HCT116 (cell line): ENCODE results near the gene CREBRF. TPM values are rescaled to one million over a fixed set of nuclear protein-coding genes. Genes with fewer than 3 reads are reported as not detected.

Source experiments
- ATAC-seq: fragments of 200-7000 bp; cut with Tn5 transposase; 2 replicates; pipeline ENCODE4 v1.9.1; 2020; ENCODE audit warnings: mild to moderate bottlenecking, moderate library complexity
- BruUV-seq: library from RNA; stranded (reverse); fragments of 400-500 nt; replicated peaks from 2 replicates; lab custom pipeline; 2021; lab: Mats Ljungman, UMichigan
- CTCF ChIA-PET: fragments of 300-600 bp; sonication (Branson Sonifier 250); formaldehyde crosslinking; loops from one replicate; lab custom pipeline; 2021; ENCODE audit warnings: antibody characterized with exemption; lab: Charles Lee
- POLR2A ChIA-PET: fragments of 300-600, 350-600 bp; sonication (Branson Sonifier 250); formaldehyde crosslinking; loops from one replicate; lab custom pipeline; 2021; ENCODE audit warnings: antibody characterized with exemption; lab: Charles Lee
- RAD21 ChIA-PET, 2 experiments: fragments of 300-600 bp; sonication (Branson Sonifier 250); formaldehyde crosslinking; loops; one replicate each; lab custom pipeline; 2023; ENCODE audit warnings: low total read pairs in 2 of 2; ENCODE audit not compliant: uncharacterized antibody in 2 of 2, unreplicated experiment in 2 of 2, low non-redundant PET in 1 of 2; lab: Charles Lee
- DNase-seq: peaks from one replicate; pipeline ENCODE4 v3.0.0-alpha.2; 2010; ENCODE audit warnings: low read depth, low spot score
- H2AFZ ChIP-seq: fragments of 200-600 bp; shearing (Covaris generic), sonication (generic); 2 replicates; pipeline ENCODE4 v1.6.1; 2017; ENCODE audit warnings: low read depth, mixed run types, mixed read lengths, antibody characterized with exemption, low read length; ENCODE audit not compliant: poor library complexity, severe bottlenecking
- H3K27ac ChIP-seq: 2 replicates; pipeline ENCODE4 v1.5.1; 2012; ENCODE audit warnings: low read depth, low read length
- H3K27me3 ChIP-seq: fragments of 200-600 bp; sonication (generic); 2 replicates; pipeline ENCODE4 v1.6.1; 2016; ENCODE audit warnings: mixed run types, low read length, mixed read lengths; ENCODE audit not compliant: insufficient read depth
- H3K36me3 ChIP-seq, 2 experiments: fragments of 200-500 bp in 1 of 2; fragments of 200-600 bp in 1 of 2; sonication (Bioruptor generic) in 1 of 2; sonication (generic) in 1 of 2; 2 replicates each; pipeline versions ENCODE4 v1.5.1 to v1.6.1; 2014 to 2016; ENCODE audit warnings: low read length in 2 of 2, inconsistent platforms in 1 of 2, mixed read lengths in 1 of 2, mixed run types in 1 of 2; ENCODE audit not compliant: insufficient read depth in 2 of 2, control insufficient read depth in 1 of 2
- H3K4me1 ChIP-seq, 2 experiments: fragments of 200-600 bp in 1 of 2; sonication (generic) in 1 of 2; 2 replicates each; pipeline versions ENCODE4 v1.5.1 to v1.6.1; 2012 to 2017; ENCODE audit warnings: low read length in 2 of 2, inconsistent platforms in 1 of 2, mild to moderate bottlenecking in 1 of 2, mixed read lengths in 1 of 2, mixed run types in 1 of 2, moderate library complexity in 1 of 2; ENCODE audit not compliant: insufficient read depth in 2 of 2, control insufficient read depth in 1 of 2
- H3K4me2 ChIP-seq: fragments of 200-600 bp; sonication (generic); 2 replicates; pipeline ENCODE4 v1.6.1; 2017; ENCODE audit warnings: mixed run types, low read length, mixed read lengths
- H3K4me3 ChIP-seq, 2 experiments: fragments of 200-600 bp in 1 of 2; sonication (generic) in 1 of 2; replicated peaks in 1 of 2; 2 replicates each; pipeline ENCODE4 v1.5.1; 2011 to 2016; ENCODE audit warnings: low read length in 2 of 2, control low read depth in 1 of 2, low read depth in 1 of 2, mild to moderate bottlenecking in 1 of 2, mixed read lengths in 1 of 2, mixed run types in 1 of 2
- H3K79me2 ChIP-seq: fragments of 200-600 bp; sonication (generic); 2 replicates; pipeline ENCODE4 v1.6.1; 2017; ENCODE audit warnings: mild to moderate bottlenecking, mixed run types, low read length, moderate library complexity, mixed read lengths; ENCODE audit not compliant: insufficient read depth
- H3K9ac ChIP-seq: fragments of 200-600 bp; sonication (generic); 2 replicates; pipeline ENCODE4 v1.6.1; 2016; ENCODE audit warnings: low read length, mixed read lengths
- H3K9me2 ChIP-seq: fragments of 200-600 bp; sonication (generic), shearing (Covaris generic); 2 replicates; pipeline ENCODE4 v1.6.1; 2017; ENCODE audit warnings: mixed run types, mild to moderate bottlenecking, moderate library complexity; ENCODE audit not compliant: insufficient read depth
- H3K9me3 ChIP-seq, 2 experiments: fragments of 200-500 bp in 1 of 2; fragments of 200-600 bp in 1 of 2; sonication (Bioruptor generic) in 1 of 2; sonication (generic) in 1 of 2; 2 replicates each; pipeline ENCODE4 v1.6.1; 2014 to 2017; ENCODE audit warnings: low read length in 2 of 2, mixed read lengths in 2 of 2, inconsistent platforms in 1 of 2, low read depth in 1 of 2, mild to moderate bottlenecking in 1 of 2, mixed run types in 1 of 2, moderate library complexity in 1 of 2; ENCODE audit not compliant: control insufficient read depth in 1 of 2, insufficient read depth in 1 of 2
- H4K20me1 ChIP-seq: fragments of 200-600 bp; sonication (generic), shearing (Covaris generic); 2 replicates; pipeline ENCODE4 v1.6.1; 2017; ENCODE audit warnings: mixed run types, mild to moderate bottlenecking, moderate library complexity; ENCODE audit not compliant: insufficient read depth
- CBX3 ChIP-seq: IDR thresholded peaks from 2 replicates; pipeline ENCODE4 v1.6.1; 2012; ENCODE audit warnings: low read depth
- CEBPB ChIP-seq: IDR thresholded peaks from 2 replicates; pipeline ENCODE4 v1.6.1; 2012; ENCODE audit warnings: low read depth
- CTCF ChIP-seq, 3 experiments: fragments of 200-600 bp in 1 of 3; sonication (generic) in 1 of 3; IDR thresholded peaks in 2 of 3; conservative IDR thresholded peaks in 1 of 3; 2 replicates each; pipeline ENCODE4 v1.5.1; 2012 to 2017; ENCODE audit warnings: low read depth in 2 of 3, low read length in 2 of 3, antibody characterized with exemption in 1 of 3, borderline replicate concordance in 1 of 3, control low read depth in 1 of 3, mild to moderate bottlenecking in 1 of 3, mixed read lengths in 1 of 3, mixed run types in 1 of 3, moderate library complexity in 1 of 3; ENCODE audit not compliant: insufficient read depth in 1 of 3
- EGR1 ChIP-seq: IDR thresholded peaks from 2 replicates; pipeline ENCODE4 v1.6.1; 2012; ENCODE audit warnings: low read depth
- EZH2 ChIP-seq: fragments of 200-600 bp; sonication (generic); IDR thresholded peaks from 2 replicates; pipeline ENCODE4 v1.6.1; 2017; ENCODE audit warnings: antibody characterized with exemption, mixed run types
- FOSL1 ChIP-seq: IDR thresholded peaks from 2 replicates; pipeline ENCODE4 v1.6.1; 2012; ENCODE audit warnings: low read depth
- JUND ChIP-seq: IDR thresholded peaks from 2 replicates; pipeline ENCODE4 v1.6.1; 2012
- MAX ChIP-seq: IDR thresholded peaks from 2 replicates; pipeline ENCODE4 v1.6.1; 2012
- POLR2A ChIP-seq: IDR thresholded peaks from 2 replicates; pipeline ENCODE4 v1.7.0; 2011; ENCODE audit warnings: borderline replicate concordance; ENCODE audit not compliant: insufficient read depth, insufficient read length; ENCODE audit errors: extremely low read depth
- POLR2AphosphoS5 ChIP-seq: IDR thresholded peaks from 2 replicates; pipeline ENCODE4 v1.6.1; 2011; ENCODE audit warnings: mild to moderate bottlenecking, low read depth, low read length, moderate library complexity
- RAD21 ChIP-seq: IDR thresholded peaks from 2 replicates; pipeline ENCODE4 v1.6.1; 2012; ENCODE audit warnings: low read depth, mild to moderate bottlenecking
- REST ChIP-seq: IDR thresholded peaks from 2 replicates; pipeline ENCODE4 v1.6.1; 2012; ENCODE audit warnings: low read depth
- SRF ChIP-seq: IDR thresholded peaks from 2 replicates; pipeline ENCODE4 v1.6.1; 2012; ENCODE audit warnings: low read depth
- TCF7L2 ChIP-seq: IDR thresholded peaks from 2 replicates; pipeline ENCODE4 v1.7.0; 2011; ENCODE audit warnings: borderline replicate concordance, inconsistent platforms; ENCODE audit not compliant: insufficient read depth, insufficient read length; ENCODE audit errors: extremely low read depth
- YY1 ChIP-seq: IDR thresholded peaks from 2 replicates; pipeline ENCODE4 v1.6.1; 2011; ENCODE audit warnings: low read length, low read depth, moderate library complexity, mild to moderate bottlenecking; ENCODE audit not compliant: insufficient replicate concordance; ENCODE audit errors: extremely low read depth
- ZBTB33 ChIP-seq: IDR thresholded peaks from 2 replicates; pipeline ENCODE4 v1.6.1; 2011; ENCODE audit warnings: mild to moderate bottlenecking, low read length, moderate library complexity; ENCODE audit not compliant: insufficient replicate concordance; ENCODE audit errors: extremely low read depth
- ZFX ChIP-seq: fragments of 450-650 bp; IDR thresholded peaks from 2 replicates; pipeline ENCODE4 v1.6.1; 2017
- ZNF274 ChIP-seq: fragments of 200-500 bp; sonication (Bioruptor generic); IDR thresholded peaks from 2 replicates; pipeline ENCODE4 v1.6.1; 2014; ENCODE audit warnings: mild to moderate bottlenecking, low read depth, low read length, inconsistent platforms
- intact Hi-C: fragments of 100-400 bp; cut with micrococcal nuclease; formaldehyde crosslinking; loops from 2 replicates; pipeline ENCODE4 v1.10.0; 2022
- total RNA-seq: library from RNA; stranded (reverse); gene quantifications from one replicate; pipeline ENCODE4 v1.2.1, GENCODE V29; 2021; ENCODE audit not compliant: unreplicated experiment

Gene CREBRF
- total RNA-seq, 1 experiment from 2014 or later: 7.7 TPM

GRCh38 chr5:173093606-173094005, 37.5 kb downstream of the CREBRF start:
- no peaks in the 10 kb centered on the region for H3K9me2 ChIP-seq
- no peak overlapping the region for H2AFZ ChIP-seq
- intact Hi-C loops: no loop called here
- DNase-seq (no peak), ATAC-seq (no peak; the same call in 1 of the 2 replicates)
- H3K4me3 ChIP-seq: no peak overlapping the region
- RAD21 ChIA-PET: no interaction called here
- H3K9me3 ChIP-seq: no peaks in the 10 kb centered on the region
- no TSS peak for BruUV-seq
- H3K9ac ChIP-seq: no peak overlapping the region
- POLR2A ChIA-PET: no interaction called here
- H3K27ac ChIP-seq: peak overlapping the region; percentile 49
- H4K20me1 ChIP-seq: no peaks in the 10 kb centered on the region
- TF ChIP-seq ZNF274 (no peak), CEBPB (no peak), ZBTB33 (no peak), RAD21 (no peak), POLR2A (no peak), EZH2 (no peak), YY1 (no peak), FOSL1 (no peak), CTCF (IDR thresholded peaks at IDR 0.05 in 2 of 3, conservative IDR thresholded peaks at IDR 0.05 in 1 of 3; ENCODE audit: borderline replicate concordance in 1 of 3, insufficient read depth in 1 of 3, low read depth in 2 of 3, low read length in 2 of 3) (no peak), REST (no peak), EGR1 (no peak), TCF7L2 (no peak), CBX3 (no peak), SRF (no peak), JUND (no peak), MAX (no peak), POLR2AphosphoS5 (no peak), ZFX (no peak)
- H3K4me2 ChIP-seq: peak overlapping the region; percentile 15; the same call in 1 of the 2 replicates
- H3K27me3 ChIP-seq: no peaks in the 10 kb centered on the region
- no peaks in the 10 kb centered on the region for H3K36me3 ChIP-seq
- CTCF ChIA-PET: no interaction called here
- H3K4me1 ChIP-seq: peaks cover 10 to 21% of the 10 kb centered on the region in 2 experiments; a peak in 3 of 4 replicates
- no peaks in the 10 kb centered on the region for H3K79me2 ChIP-seq
